ENCODE results near the gene FYN. TPM values are rescaled to one million over a fixed set of nuclear protein-coding genes. Genes with fewer than 3 reads are reported as not detected.

Gene FYN
- total and polyA plus RNA-seq, 2 of the 13 experiments (the other 11 are each of a cell fraction or from before 2014, with no cell fraction given), result 15.5 to 24.6 TPM

GRCh38 chr6:111730864-111731263 lies 142.4 kb downstream of the FYN start:
- Histone ChIP-seq H3K9me3 (ENCODE audit: low read length) (no peaks in the 10 kb centered on the region), H3K9ac (ENCODE audit: insufficient read depth, low read depth, low read length) (no peak overlapping the region), H3K4me1 (ENCODE audit: insufficient read depth, low read length) (peaks cover 11% of the 10 kb centered on the region), H3K4me3 (replicated peaks in 1 of 3; ENCODE audit: insufficient read depth in 1 of 3, low read depth in 2 of 3, low read length in 3 of 3) (no peak overlapping the region), H3K27ac (ENCODE audit: extremely low read length, insufficient read depth, low read length) (no peak overlapping the region), H3K4me2 (ENCODE audit: low read depth, low read length) (no peak overlapping the region), H3K27me3 (ENCODE audit: control insufficient read depth in 1 of 2, insufficient read depth in 2 of 2, low read length in 2 of 2) (no peaks in the 10 kb centered on the region), H3K79me2 (ENCODE audit: insufficient read depth, low read length) (no peaks in the 10 kb centered on the region), H3K36me3 (replicated peaks in 1 of 2; ENCODE audit: control insufficient read depth in 1 of 2, insufficient read depth in 2 of 2, low read length in 2 of 2) (no peaks in the 10 kb centered on the region), H4K20me1 (ENCODE audit: insufficient read depth, low read length) (no peaks in the 10 kb centered on the region), H2AFZ (ENCODE audit: low read length) (no peak overlapping the region)
- ATAC-seq (no peak), FAIRE-seq (no peak), DNase-seq (ENCODE audit: low spot score) (no peak)
- BruUV-seq (replicated peaks), result no TSS peak
- POLR2A ChIA-PET, result no interaction called here
- TF ChIP-seq ZNF468 (CRISPR knock-in tag; IDR thresholded peaks at IDR 0.05) (no peak), ATF4 (CRISPR knock-in tag; IDR thresholded peaks at IDR 0.05) (no peak), HNRNPK (IDR thresholded peaks at IDR 0.05; ENCODE audit: low read depth, low read length, poor library complexity, severe bottlenecking) (no peak), ISL2 (CRISPR knock-in tag; IDR thresholded peaks at IDR 0.05) (no peak), YEATS4 (CRISPR knock-in tag; IDR thresholded peaks at IDR 0.05; ENCODE audit: borderline replicate concordance) (no peak), NR1H2 (CRISPR knock-in tag; IDR thresholded peaks at IDR 0.05; ENCODE audit: borderline replicate concordance, low read depth) (no peak), ZNF230 (CRISPR knock-in tag; IDR thresholded peaks at IDR 0.05) (no peak), ZNF224 (CRISPR knock-in tag; IDR thresholded peaks at IDR 0.05) (no peak), NAIF1 (CRISPR knock-in tag; IDR thresholded peaks at IDR 0.05; ENCODE audit: borderline replicate concordance) (no peak), ZNF776 (CRISPR knock-in tag; IDR thresholded peaks at IDR 0.05) (no peak), TEF (CRISPR knock-in tag; IDR thresholded peaks at IDR 0.05) (no peak), MXD4 (CRISPR knock-in tag; IDR thresholded peaks at IDR 0.05) (no peak), SRY (CRISPR knock-in tag; IDR thresholded peaks at IDR 0.05) (no peak), EHMT2 (IDR thresholded peaks at IDR 0.05; ENCODE audit: borderline replicate concordance, low read depth, low read length) (no peak)
- 66% methylated on average over 11 of the region's 11 CpGs for WGBS (ENCODE audit: low lambda C conversion rate)
- intact Hi-C loops (cut with micrococcal nuclease; ENCODE audit: unreplicated experiment) (no loop called here), in situ Hi-C loops (cut with HindIII; ENCODE audit: extremely low pct_ligation_motif_present, low pct_unique_long_range_greater_than_20kb) (no loop called here)
- CTCF ChIA-PET (ENCODE audit: low intra/inter-chr PET ratio, low total read pairs), result no interaction called here

Measured in HepG2 (cell line).